Neural progenitor cell (in vitro differentiated cells): Measurements from ENCODE around the gene C22orf23. TPM values are rescaled to one million over a fixed set of nuclear protein-coding genes. Genes with fewer than 3 reads are reported as not detected.

ENCODE experiments used
- DNase-seq: peaks from one replicate; pipeline ENCODE4 v3.0.0-alpha.2; 2016; ENCODE audit warnings: low spot score
- H2AFZ ChIP-seq: fragments of 200-600 bp; sonication (generic); replicated peaks from 2 replicates; pipeline ENCODE4 v1.6.1; 2016; ENCODE audit warnings: antibody characterized with exemption
- H3F3A ChIP-seq: fragments of 200-600 bp; sonication (generic); 2 replicates; pipeline ENCODE4 v1.6.1; 2016; ENCODE audit warnings: antibody characterized with exemption, low read depth
- H3K27ac ChIP-seq: fragments of 200-600 bp; sonication (generic); 2 replicates; pipeline ENCODE4 v1.5.1; 2016; ENCODE audit warnings: mild to moderate bottlenecking
- H3K27me3 ChIP-seq: fragments of 200-600 bp; sonication (generic); 2 replicates; pipeline ENCODE4 v1.6.1; 2016; ENCODE audit warnings: mild to moderate bottlenecking, moderate library complexity
- H3K36me3 ChIP-seq: fragments of 200-600 bp; sonication (generic); 2 replicates; pipeline ENCODE4 v1.5.1; 2016
- H3K4me1 ChIP-seq: fragments of 200-600 bp; sonication (generic); 2 replicates; pipeline ENCODE4 v1.6.1; 2016; ENCODE audit warnings: mixed run types
- H3K4me2 ChIP-seq: fragments of 200-600 bp; sonication (generic); 2 replicates; pipeline ENCODE4 v1.6.1; 2016
- H3K4me3 ChIP-seq: fragments of 200-600 bp; sonication (generic); 2 replicates; pipeline ENCODE4 v1.5.1; 2016
- H3K79me2 ChIP-seq: fragments of 200-600 bp; sonication (generic); 2 replicates; pipeline ENCODE4 v1.6.1; 2016; ENCODE audit warnings: low read depth
- H3K9ac ChIP-seq: fragments of 200-600 bp; sonication (generic); 2 replicates; pipeline ENCODE4 v1.6.1; 2016
- H3K9me3 ChIP-seq: fragments of 200-600 bp; sonication (generic); 2 replicates; pipeline ENCODE4 v1.5.1; 2016; ENCODE audit warnings: low read depth
- H4K20me1 ChIP-seq: fragments of 200-600 bp; sonication (generic); 2 replicates; pipeline ENCODE4 v1.6.1; 2016; ENCODE audit warnings: low read depth
- H3K27ac Mint-ChIP-seq: 3 replicates; pipeline ENCODE4 v1.8.0; 2021; ENCODE audit warnings: mixed read lengths
- H3K27me3 Mint-ChIP-seq: 2 replicates; pipeline ENCODE4 v1.8.0; 2022; ENCODE audit warnings: low read depth, mild to moderate bottlenecking, inconsistent platforms, moderate library complexity, mixed read lengths; ENCODE audit not compliant: insufficient read depth
- H3K36me3 Mint-ChIP-seq: 3 replicates; pipeline ENCODE4 v1.8.0; 2021; ENCODE audit warnings: mixed read lengths
- H3K4me1 Mint-ChIP-seq: 3 replicates; pipeline ENCODE4 v1.8.0; 2021; ENCODE audit warnings: mixed read lengths
- H3K4me3 Mint-ChIP-seq: 3 replicates; pipeline ENCODE4 v1.8.0; 2021; ENCODE audit warnings: mild to moderate bottlenecking, moderate library complexity, mixed read lengths
- H3K9me3 Mint-ChIP-seq: 3 replicates; pipeline ENCODE4 v1.8.0; 2020; ENCODE audit warnings: mixed read lengths
- CTCF ChIP-seq: fragments of 200-600 bp; sonication (generic); IDR thresholded peaks from 2 replicates; pipeline ENCODE4 v1.5.1; 2017; ENCODE audit warnings: antibody characterized with exemption, mild to moderate bottlenecking
- EZH2 ChIP-seq: fragments of 200-600 bp; sonication (generic); IDR thresholded peaks from 2 replicates; pipeline ENCODE4 v1.6.1; 2017; ENCODE audit warnings: antibody characterized with exemption, mild to moderate bottlenecking, moderate library complexity
- EZH2phosphoT487 ChIP-seq: fragments of 200-600 bp; sonication (generic); IDR thresholded peaks from 2 replicates; pipeline ENCODE4 v1.6.1; 2017; ENCODE audit warnings: antibody characterized with exemption
- total RNA-seq: library from RNA; depleted of rRNA; stranded (reverse); fragments of >200 nt; gene quantifications from 2 replicates; pipeline ENCODE4 v1.2.3, GENCODE V29; 2015; ENCODE audit warnings: low replicate concordance

The C22orf23 gene
- total RNA-seq, 1 donor from 2014 or later, result 0.26 TPM

DNA sequence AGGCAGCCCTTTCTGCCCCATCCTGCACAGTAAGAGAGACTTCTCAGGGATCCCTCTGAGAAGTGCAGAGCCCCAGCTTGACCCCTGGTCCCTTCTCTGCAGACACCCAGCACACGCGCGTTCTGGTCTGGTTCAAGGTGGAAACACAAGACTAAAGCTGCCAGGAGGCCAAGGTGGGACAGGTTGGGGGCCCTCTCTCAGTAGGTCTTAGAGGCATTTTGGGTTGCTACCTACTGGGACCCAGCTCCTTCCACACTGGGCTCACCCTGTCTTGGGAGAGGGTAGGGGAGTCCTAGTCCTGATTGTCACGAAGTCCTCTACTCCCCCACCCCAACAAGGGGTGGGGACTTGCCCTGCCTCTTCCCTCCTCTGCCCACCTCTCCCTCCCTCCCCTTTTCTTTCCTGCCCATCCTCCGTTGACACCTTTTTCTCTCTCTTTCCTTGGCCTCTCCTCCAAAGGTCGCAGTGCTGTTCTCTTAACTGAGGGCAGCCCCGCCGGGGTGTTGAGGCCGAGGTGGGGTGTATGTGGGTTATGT, 31.7 kb upstream of the C22orf23 start:
- Histone ChIP-seq H3K27me3 (peaks cover 31% of the 10 kb centered on the region), H3K79me2 (no peaks in the 10 kb centered on the region), H4K20me1 (peaks cover 13% of the 10 kb centered on the region), H3K36me3 (no peaks in the 10 kb centered on the region), H3K4me1 (peaks cover 30% of the 10 kb centered on the region), H2AFZ (no peak overlapping the region), H3K4me3 (no peak overlapping the region), H3K4me2 (no peak overlapping the region), H3K9me3 (no peaks in the 10 kb centered on the region), H3K9ac (no peak overlapping the region), H3K27ac (no peak overlapping the region), H3F3A (peaks cover 14% of the 10 kb centered on the region)
- Mint-ChIP-seq H3K36me3 (no peaks in the 10 kb centered on the region), H3K9me3 (no peaks in the 10 kb centered on the region), H3K27ac (peak overlapping the region; percentile 29), H3K4me3 (peak overlapping the region; percentile 55), H3K4me1 (peaks cover 6% of the 10 kb centered on the region), H3K27me3 (peaks cover 13% of the 10 kb centered on the region)
- no peak for DNase-seq
- TF ChIP-seq CTCF, result no peak
- TF ChIP-seq EZH2phosphoT487, result no peak
- no peak for TF ChIP-seq EZH2

DNA sequence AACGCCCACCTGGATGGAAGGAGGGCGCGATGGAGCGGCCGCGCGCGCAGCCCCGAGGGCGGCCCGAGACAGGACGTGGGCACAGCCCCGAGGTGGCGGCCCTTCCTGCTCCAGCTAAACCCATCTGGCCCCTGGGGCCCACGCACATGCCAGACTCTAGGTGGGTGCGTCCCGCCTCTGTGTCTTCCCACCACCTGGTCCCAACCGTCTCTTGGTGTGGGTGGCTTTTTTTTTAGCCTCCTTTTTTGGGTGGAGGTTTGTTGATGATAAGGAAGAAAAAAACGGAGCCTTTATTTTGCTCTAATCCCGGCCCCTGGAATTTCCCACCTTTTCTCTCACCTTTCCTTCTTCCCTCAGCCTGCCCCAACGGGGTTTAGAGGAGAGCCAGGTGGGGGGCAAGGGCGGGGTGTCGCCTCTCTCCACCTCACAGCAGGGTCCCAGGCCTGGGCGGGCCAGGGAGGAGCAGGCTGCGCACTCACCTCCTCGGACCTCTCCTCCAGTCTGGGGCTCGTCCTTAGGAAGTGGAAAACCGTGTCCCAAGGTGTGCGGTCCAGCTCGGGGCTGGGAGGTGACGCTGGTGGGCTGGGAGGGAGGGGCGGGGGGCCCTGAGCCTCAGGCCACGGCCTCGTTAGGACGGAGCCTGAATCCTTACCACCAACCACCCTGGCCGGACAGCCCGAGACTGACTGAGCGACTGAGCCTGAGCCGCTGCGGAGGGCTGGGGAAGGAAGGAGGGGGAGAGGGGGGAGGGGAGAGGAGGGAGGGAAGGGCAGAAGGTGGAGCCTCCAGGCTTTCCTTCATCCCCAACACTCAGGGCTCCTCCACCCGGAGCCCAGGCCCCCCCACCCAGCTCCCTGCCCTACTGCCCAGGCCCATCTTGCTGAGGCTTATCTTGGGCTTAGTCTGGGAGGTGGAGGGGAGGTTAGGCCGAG, 30.7 kb upstream of the C22orf23 start, which contains the start of gene SOX10:
TSS of gene SOX10 (minus strand) at position 696 of the 932 bp plus-strand sequence. CDS start 771 bp downstream, outside the sequence.
- H3K4me1 ChIP-seq, result peaks cover 40% of the 10 kb centered on the region
- peak within 1 kb of the TSS; percentile 57 for H2AFZ ChIP-seq
- peaks cover 14% of the 10 kb centered on the region for H3F3A ChIP-seq
- peaks cover 18% of the 10 kb centered on the region for H4K20me1 ChIP-seq
- Mint-ChIP-seq H3K36me3 (no peaks in the 10 kb centered on the region), H3K4me3 (peak within 1 kb of the TSS; percentile 55), H3K27me3 (peaks cover 11% of the 10 kb centered on the region), H3K27ac (peak within 1 kb of the TSS; percentile 29), H3K4me1 (peaks cover 10% of the 10 kb centered on the region), H3K9me3 (no peaks in the 10 kb centered on the region)
- H3K9me3 ChIP-seq, result no peaks in the 10 kb centered on the region
- DNase-seq, result peak; percentile 73
- H3K79me2 ChIP-seq, result no peaks in the 10 kb centered on the region
- H3K27me3 ChIP-seq, result peaks cover 31% of the 10 kb centered on the region
- H3K27ac ChIP-seq, result no peak within 1 kb of the TSS
- H3K4me3 ChIP-seq, result peak within 1 kb of the TSS; percentile 47
- H3K9ac ChIP-seq, result no peak within 1 kb of the TSS
- H3K36me3 ChIP-seq, result no peaks in the 10 kb centered on the region
- peak within 1 kb of the TSS; percentile 83 for H3K4me2 ChIP-seq
- no peak for TF ChIP-seq EZH2phosphoT487
- peak; percentile 61 for TF ChIP-seq EZH2
- TF ChIP-seq CTCF, result no peak

GRCh38 chr22:37982938-37983859, 29.8 kb upstream of the C22orf23 start:
- no peak overlapping the region for H3K27ac ChIP-seq
- H3K9me3 ChIP-seq, result no peaks in the 10 kb centered on the region
- Mint-ChIP-seq H3K9me3 (no peaks in the 10 kb centered on the region), H3K36me3 (no peaks in the 10 kb centered on the region), H3K4me1 (peaks cover 10% of the 10 kb centered on the region), H3K4me3 (no peak overlapping the region), H3K27ac (no peak overlapping the region), H3K27me3 (peaks cover 9% of the 10 kb centered on the region)
- H2AFZ ChIP-seq, result peak overlapping the region; percentile 57
- no peaks in the 10 kb centered on the region for H3K79me2 ChIP-seq
- peaks cover 31% of the 10 kb centered on the region for H3K27me3 ChIP-seq
- H3K4me2 ChIP-seq, result peak overlapping the region; percentile 83
- H4K20me1 ChIP-seq, result peaks cover 19% of the 10 kb centered on the region
- H3K4me1 ChIP-seq, result peaks cover 40% of the 10 kb centered on the region
- peak; percentile 71 for DNase-seq
- peak overlapping the region; percentile 47 for H3K4me3 ChIP-seq
- H3F3A ChIP-seq, result peaks cover 14% of the 10 kb centered on the region
- TF ChIP-seq EZH2 (peak; percentile 78), CTCF (peak; percentile 82), EZH2phosphoT487 (no peak)
- H3K9ac ChIP-seq, result no peak overlapping the region
- H3K36me3 ChIP-seq, result no peaks in the 10 kb centered on the region
